Stimulated activated CD4-positive, alpha-beta T cell treated with anti-CD3 and anti-CD28 coated beads, Interleukin-4, amount 100 ng/mL, for 4 hours (primary cell): ENCODE data around the gene TEAD4.

Source experiments
- DNase-seq, 2 experiments: peaks; one replicate each; pipeline ENCODE4 v3.0.0-alpha.2; 2020

Gene TEAD4

GRCh38 chr12:3003357-3003992, 44.3 kb downstream of the TEAD4 start:
- no peak for DNase-seq

DNA sequence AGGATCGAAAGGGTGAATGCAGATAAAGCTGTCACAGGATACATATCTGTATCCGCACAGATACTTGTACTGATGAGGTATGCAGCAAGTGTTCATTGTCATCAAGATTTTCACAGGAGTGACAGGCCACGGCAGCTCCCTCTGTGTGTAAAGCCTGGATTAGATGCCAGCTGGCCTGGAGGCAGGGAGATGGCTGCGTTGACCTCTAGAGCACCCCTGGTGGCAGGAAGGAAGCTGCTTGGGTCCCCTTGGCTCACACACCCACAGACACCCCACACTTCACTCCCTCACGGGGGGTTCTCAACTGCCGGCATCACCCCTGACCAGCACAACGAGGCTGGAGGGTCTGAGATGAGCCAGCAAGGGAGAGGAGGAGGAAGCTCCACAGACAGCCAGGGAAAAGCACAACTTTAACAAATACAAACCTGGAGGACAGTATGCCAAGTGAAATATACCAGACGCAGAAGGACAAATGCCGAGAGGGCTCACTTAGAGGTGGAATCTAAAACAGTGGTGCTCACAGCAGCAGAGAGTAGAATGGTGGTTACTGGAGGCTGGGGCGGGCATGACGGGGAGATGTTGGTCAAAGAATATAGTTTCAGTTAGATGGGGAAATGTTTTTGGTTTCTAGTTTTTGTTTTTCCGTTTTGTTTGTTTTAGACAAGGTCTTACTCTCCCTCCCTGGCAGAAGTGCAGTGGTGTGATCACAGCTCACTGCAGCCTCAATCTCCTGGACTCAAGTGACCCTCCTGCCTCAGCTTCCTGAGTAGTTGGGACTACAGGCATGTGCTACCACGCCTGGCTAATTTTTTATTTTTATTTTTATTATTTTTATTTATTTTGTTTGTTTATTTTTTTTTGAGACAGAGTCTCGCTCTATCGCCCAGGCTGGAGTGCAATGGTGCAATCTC, 45.7 kb downstream of the TEAD4 start:
- no peak for DNase-seq

DNA sequence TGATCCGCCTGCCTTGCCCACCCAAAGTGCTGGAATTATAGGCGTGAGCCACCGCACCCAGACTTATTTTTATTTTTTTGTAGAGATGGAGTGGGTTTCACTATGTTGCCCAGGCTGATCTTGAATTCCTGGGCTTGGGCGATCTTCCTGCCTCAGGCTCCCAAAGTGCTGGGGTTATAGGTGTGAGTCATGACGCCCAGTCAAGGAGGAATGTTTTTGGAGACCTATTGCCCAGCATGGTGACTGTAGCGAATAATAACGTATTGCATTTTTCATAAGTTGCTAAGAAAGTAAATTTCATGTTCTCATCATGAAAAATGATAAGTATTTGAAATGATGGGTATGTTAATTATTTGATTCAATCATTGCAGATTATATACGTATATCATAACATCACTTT, 46.5 kb downstream of the TEAD4 start:
- no peak for DNase-seq

GRCh38 chr12:3009780-3010179, 50.6 kb downstream of the TEAD4 start:
- no peak for DNase-seq

- no peak for DNase-seq
Measured at GRCh38 chr12:3010214-3010930, 51.2 kb downstream of the TEAD4 start.

DNA sequence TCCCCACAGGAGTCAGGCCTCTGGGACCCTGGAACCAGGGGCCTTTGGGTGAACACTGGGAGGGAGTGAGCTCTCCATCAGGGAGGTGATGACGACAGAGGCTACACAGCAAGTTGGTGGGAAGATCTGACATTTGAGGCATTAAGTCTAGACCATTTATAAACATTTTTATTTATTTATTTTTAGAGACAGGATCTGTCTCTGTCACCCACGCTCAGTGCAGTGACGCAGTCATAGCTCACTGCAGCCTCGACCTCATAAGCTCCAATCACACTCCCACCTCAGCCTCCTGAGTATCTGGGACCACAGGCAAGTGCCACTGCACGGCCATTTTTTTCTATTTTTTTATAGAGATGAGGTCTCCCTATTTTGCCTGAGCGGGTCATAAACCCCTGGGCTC, 53.6 kb downstream of the TEAD4 start:
- no peak for DNase-seq

DNA sequence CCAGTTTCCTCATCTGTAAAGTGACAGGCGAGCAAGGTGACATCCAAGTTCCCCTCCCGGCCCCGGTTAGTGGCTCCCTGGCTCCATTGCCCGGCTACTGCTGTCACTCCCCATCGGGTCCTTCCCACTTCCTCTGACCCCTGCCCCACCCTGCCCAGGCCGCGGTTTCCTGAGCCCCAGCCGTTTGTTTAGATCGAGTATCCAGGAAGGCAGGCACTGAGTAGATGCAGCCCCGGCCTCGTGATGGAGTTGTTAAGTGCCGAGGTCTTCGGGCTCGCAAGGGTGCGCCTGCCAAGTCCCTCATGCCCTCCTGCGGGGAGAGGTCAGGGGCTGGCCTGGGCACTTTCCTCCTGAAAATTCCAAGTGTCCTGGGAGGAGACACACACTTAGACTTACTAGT, 55.4 kb downstream of the TEAD4 start:
- no peak for DNase-seq

GRCh38 chr12:3015356-3015755, 56.2 kb downstream of the TEAD4 start:
- DNase-seq, result no peak

- no peak for DNase-seq
Measured at GRCh38 chr12:3016191-3016590, 57.0 kb downstream of the TEAD4 start.

- DNase-seq, result no peak
Measured at GRCh38 chr12:3017281-3017680, 58.1 kb downstream of the TEAD4 start.

- DNase-seq, result no peak
Measured at GRCh38 chr12:3018284-3019004, 59.2 kb downstream of the TEAD4 start.

DNA sequence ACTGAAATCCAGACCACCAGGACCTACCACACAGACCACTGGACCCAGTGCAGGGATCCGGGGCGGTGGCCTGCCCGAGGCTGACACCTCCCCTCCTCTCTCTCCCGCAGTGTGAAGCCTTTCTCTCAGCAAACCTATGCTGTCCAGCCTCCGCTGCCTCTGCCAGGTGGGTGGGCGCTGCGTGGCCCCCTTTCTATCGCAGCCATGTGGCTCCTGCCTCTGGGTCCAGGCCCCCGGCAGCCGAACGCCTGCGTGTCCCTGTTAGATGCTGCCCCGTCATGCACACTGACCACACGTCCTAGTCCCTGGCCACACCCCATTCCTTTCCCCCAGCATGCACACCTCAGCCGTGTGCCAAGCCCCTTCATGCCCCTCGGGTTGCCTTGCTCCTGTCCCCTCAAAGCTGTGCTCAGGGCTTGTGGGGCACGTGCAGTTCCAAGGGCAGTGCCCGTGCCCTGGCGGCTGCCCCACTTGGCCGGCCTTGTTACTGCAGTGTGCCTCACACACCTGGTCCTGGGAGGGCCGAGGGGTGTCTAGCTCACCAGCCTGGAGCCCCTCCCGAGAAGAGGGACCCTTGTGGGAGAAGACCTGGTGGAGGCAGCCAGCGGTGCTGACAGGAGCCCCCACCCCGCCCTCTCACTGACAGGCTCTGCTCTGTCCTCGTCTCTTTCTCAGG, 59.9 kb downstream of the TEAD4 start:
- DNase-seq, result no peak

- DNase-seq, result no peak
Measured at GRCh38 chr12:3020399-3020798, 61.2 kb downstream of the TEAD4 start.

DNA sequence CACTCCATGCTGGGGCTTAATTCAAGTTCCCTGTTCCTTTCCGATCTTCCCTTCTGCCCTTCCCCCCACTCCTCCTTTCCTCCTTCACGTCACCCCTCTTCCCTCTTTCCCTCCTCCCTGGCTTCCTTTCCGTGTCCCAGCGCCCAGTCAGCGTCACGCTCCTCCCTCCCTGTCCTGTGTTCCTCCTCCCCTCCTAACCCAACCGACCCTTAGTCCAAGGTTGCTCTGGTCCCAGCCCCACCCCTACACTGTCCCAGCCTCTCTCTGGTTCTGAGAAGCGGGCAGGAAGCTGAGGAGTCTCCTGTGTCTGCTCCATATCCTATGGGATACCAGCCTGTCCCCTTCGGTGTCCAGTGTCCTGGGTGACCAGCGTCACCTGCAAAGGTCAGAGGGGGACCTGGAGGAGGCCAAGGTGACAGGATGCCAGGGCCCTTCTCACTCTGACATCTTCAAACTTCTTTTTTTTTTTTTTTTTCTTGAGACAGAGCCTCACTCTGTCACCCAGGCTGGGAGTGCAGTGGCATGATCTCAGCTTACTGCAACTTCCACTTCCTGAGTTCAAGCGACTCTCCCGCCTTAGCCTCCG, 61.7 kb downstream of the TEAD4 start:
- no peak for DNase-seq

DNA sequence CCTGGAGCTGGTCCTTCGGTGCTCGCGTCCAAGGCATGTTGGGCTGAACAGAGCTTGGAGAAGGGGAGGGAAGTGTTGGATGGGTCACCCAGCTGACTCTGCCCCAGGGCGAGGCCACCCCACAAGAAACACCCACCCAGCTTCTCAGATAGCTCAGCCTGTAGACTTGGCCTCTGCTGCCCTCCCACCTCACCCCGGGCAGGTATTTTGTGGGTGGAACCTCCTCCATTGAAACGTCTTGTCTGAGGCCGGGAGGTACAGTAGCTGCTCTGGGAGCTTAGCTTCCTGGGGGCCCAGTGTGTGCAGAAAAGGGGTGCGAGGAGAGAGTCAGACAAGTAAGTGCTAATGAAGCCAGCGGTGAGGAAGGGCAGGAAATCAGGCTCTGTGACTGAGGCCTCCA, 63.2 kb downstream of the TEAD4 start:
- DNase-seq, result no peak

DNA sequence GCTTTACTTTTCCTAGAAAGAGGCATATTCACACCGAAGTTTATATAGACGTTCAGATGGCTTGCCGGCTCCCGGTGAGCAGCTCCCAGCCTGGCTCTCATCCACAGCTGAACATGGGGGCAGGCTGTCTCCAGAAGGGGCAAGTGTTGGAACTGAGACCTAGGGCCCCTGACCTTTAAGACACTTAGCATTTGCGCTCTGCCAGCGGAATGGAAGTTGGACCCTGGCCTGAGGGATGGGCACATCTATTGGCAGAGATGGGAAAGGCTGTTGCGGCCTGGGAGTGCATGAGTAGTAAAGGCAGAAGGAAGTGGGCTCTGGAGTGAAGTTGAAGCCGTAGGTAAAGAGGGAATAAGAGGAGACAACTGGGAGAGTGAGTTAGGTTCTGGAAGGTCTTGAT, 63.8 kb downstream of the TEAD4 start:
- no peak for DNase-seq

DNA sequence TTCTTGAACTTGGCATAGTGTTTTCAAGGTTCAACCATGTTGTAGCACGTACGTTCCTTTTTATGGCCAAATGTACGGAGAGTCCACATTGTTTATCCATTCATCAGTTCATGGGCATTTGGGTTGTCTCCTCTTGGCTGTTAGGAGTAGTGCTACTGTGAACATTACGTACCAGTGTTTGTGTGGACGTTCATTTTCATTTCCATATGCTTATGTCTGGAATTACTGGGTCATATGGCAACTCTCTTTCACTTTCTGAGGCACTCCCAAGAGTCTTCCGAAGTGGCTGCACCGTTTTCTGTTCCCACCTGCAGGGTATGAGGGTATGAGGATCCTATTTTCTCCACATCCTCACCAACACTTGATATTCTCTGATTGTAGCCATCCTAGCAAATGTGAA, 68.9 kb downstream of the TEAD4 start:
- no peak for DNase-seq

- DNase-seq, result no peak
Measured at GRCh38 chr12:3030821-3031429, 71.7 kb downstream of the TEAD4 start.

GRCh38 chr12:3032161-3032560, 73.0 kb downstream of the TEAD4 start:
- DNase-seq, result no peak

- DNase-seq, result no peak
Measured at GRCh38 chr12:3032770-3033538, 73.8 kb downstream of the TEAD4 start.

DNA sequence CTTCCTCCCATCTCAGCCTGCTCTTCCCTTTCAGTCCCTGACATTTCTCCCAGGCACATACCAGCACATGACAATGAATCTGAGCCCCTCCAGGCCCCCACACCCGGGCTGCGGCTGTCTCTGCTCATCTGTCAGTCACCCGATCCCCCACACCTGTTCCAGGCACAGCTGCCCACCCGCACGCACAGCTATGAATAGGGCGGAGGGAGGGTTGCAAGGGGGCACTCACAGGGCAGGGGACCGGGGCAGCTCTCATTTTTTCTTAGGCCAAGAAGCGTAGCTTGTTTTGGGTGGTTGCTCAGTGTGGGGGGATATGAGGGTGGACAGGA, 74.3 kb downstream of the TEAD4 start:
- DNase-seq, result no peak
